ENCODE data around the gene NGEF. TPM values are rescaled to one million over a fixed set of nuclear protein-coding genes. Genes with fewer than 3 reads are reported as not detected.

NGEF gene
- total RNA-seq, 4 donors from 2014 or later, result 46.1 to 105 (median 68.8) TPM

DNA sequence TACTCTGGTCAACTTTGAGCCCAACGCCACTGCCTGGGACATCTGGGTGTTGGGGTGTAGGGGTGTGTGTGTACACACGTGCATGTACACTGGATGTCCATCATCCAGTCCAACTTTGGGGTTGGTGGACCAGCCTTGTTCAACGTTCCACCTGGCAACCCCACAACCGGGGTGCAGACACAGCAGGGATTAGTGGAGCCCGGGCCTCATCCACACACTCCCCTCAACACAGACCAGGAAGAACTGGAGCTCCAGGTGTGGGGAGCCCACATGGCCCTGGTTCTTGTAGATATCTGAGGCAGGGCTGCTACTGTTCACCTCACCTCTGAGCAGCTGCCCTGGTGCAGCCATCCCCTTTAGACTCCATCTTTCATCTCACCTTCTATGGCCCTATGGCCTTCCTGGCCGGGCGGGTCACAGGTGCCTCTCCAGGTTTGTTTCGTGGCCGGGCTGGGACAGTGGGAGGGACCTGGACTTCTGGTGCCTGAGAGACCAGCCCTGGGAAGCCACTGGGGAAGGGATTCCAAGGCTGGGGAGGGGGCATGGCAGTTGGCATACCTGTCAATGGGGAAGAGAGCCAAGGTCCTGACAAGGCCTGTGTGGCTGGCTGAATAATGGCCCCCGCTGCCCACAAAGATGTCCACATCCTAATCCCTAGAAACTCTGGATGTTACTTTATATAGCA is 26.9 kb upstream of the NGEF start:
- no peak for DNase-seq
- H3K36me3 ChIP-seq, result no peaks in the 10 kb centered on the region
- H3K9me3 ChIP-seq, result no peaks in the 10 kb centered on the region
- intact Hi-C loops (cut with DNase I; ENCODE audit: low total_unique reads), result no loop called here
- H3K4me3 ChIP-seq, result no peak overlapping the region
- TF ChIP-seq POLR2A (IDR thresholded peaks at IDR 0.05), result no peak
- TF ChIP-seq EP300 (IDR thresholded peaks at IDR 0.05; ENCODE audit: low read depth), result no peak
- TF ChIP-seq POLR2AphosphoS5 (IDR thresholded peaks at IDR 0.05), result no peak
- TF ChIP-seq, protein P1, sequence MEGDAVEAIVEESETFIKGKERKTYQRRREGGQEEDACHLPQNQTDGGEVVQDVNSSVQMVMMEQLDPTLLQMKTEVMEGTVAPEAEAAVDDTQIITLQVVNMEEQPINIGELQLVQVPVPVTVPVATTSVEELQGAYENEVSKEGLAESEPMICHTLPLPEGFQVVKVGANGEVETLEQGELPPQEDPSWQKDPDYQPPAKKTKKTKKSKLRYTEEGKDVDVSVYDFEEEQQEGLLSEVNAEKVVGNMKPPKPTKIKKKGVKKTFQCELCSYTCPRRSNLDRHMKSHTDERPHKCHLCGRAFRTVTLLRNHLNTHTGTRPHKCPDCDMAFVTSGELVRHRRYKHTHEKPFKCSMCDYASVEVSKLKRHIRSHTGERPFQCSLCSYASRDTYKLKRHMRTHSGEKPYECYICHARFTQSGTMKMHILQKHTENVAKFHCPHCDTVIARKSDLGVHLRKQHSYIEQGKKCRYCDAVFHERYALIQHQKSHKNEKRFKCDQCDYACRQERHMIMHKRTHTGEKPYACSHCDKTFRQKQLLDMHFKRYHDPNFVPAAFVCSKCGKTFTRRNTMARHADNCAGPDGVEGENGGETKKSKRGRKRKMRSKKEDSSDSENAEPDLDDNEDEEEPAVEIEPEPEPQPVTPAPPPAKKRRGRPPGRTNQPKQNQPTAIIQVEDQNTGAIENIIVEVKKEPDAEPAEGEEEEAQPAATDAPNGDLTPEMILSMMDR (IDR thresholded peaks at IDR 0.05), result no peak
- H3K4me1 ChIP-seq, result no peaks in the 10 kb centered on the region
- 94 to 100% methylated on average over 1 to 10 of the region's 10 CpGs for WGBS, 2 donors (ENCODE audit: low coverage in 1 of 2)
- no peak overlapping the region for H3K27ac ChIP-seq
- in situ Hi-C loops (cut with MboI; ENCODE audit: low pct_ligation_motif_present in 1 of 4, low pct_unique_long_range_greater_than_20kb in 1 of 4, low sequenced_read_pairs in 3 of 4), result loop anchor here in 1 of 4 donors (25.0 kb wide), 1 partner anchor 178 kb away; the partner anchor contains the start of gene SNORC
- no peaks in the 10 kb centered on the region for H3K27me3 ChIP-seq

- Histone ChIP-seq H3K36me3 (no peaks in the 10 kb centered on the region), H3K27me3 (no peaks in the 10 kb centered on the region), H3K4me1 (no peaks in the 10 kb centered on the region), H3K9me3 (no peaks in the 10 kb centered on the region), H3K4me3 (no peak overlapping the region), H3K27ac (no peak overlapping the region)
- WGBS, 2 donors (ENCODE audit: low coverage in 1 of 2), result 51 to 81% methylated on average over 4 to 8 of the region's 8 CpGs
- intact Hi-C loops (cut with DNase I; ENCODE audit: low total_unique reads) (no loop called here), in situ Hi-C loops (cut with MboI; ENCODE audit: low pct_ligation_motif_present in 1 of 4, low pct_unique_long_range_greater_than_20kb in 1 of 4, low sequenced_read_pairs in 3 of 4) (loop anchor here in 1 of 4 donors (25.0 kb wide), 1 partner anchor 177 kb away; the partner anchor contains the start of gene SNORC)
- TF ChIP-seq POLR2A (IDR thresholded peaks at IDR 0.05) (no peak), POLR2AphosphoS5 (IDR thresholded peaks at IDR 0.05) (no peak), EP300 (IDR thresholded peaks at IDR 0.05; ENCODE audit: low read depth) (no peak)
- TF ChIP-seq, protein P1 (IDR thresholded peaks at IDR 0.05), result no peak
- no peak for DNase-seq
Measured at GRCh38 chr2:233039212-233039845, 26.3 kb upstream of the NGEF start.

GRCh38 chr2:233037078-233037477 is 24.0 kb upstream of the NGEF start:
- WGBS, 2 donors (ENCODE audit: low coverage in 1 of 2), result 77 to 82% methylated on average over 2 of the region's 2 CpGs
- in situ Hi-C loops (cut with MboI; ENCODE audit: low pct_ligation_motif_present in 1 of 4, low pct_unique_long_range_greater_than_20kb in 1 of 4, low sequenced_read_pairs in 3 of 4), result loop anchor here in 1 of 4 donors (25.0 kb wide), 1 partner anchor 175 kb away; the partner anchor contains the start of gene SNORC
- no peak for DNase-seq
- intact Hi-C loops (cut with DNase I; ENCODE audit: low total_unique reads), result no loop called here
- Histone ChIP-seq H3K36me3 (no peaks in the 10 kb centered on the region), H3K27me3 (no peaks in the 10 kb centered on the region), H3K27ac (no peak overlapping the region), H3K4me3 (no peak overlapping the region), H3K9me3 (no peaks in the 10 kb centered on the region), H3K4me1 (no peaks in the 10 kb centered on the region)
- TF ChIP-seq POLR2AphosphoS5 (IDR thresholded peaks at IDR 0.05), result no peak
- TF ChIP-seq POLR2A (IDR thresholded peaks at IDR 0.05), result no peak
- TF ChIP-seq EP300 (IDR thresholded peaks at IDR 0.05; ENCODE audit: low read depth), result no peak
- TF ChIP-seq, protein P1 (IDR thresholded peaks at IDR 0.05), result no peak

- no peak overlapping the region for H3K4me3 ChIP-seq
- H3K9me3 ChIP-seq, result no peaks in the 10 kb centered on the region
- H3K36me3 ChIP-seq, result no peaks in the 10 kb centered on the region
- no peaks in the 10 kb centered on the region for H3K27me3 ChIP-seq
- H3K27ac ChIP-seq, result no peak overlapping the region
- in situ Hi-C loops (cut with MboI; ENCODE audit: low pct_ligation_motif_present in 1 of 4, low pct_unique_long_range_greater_than_20kb in 1 of 4, low sequenced_read_pairs in 3 of 4), result loop anchor here in 1 of 4 donors (25.0 kb wide), 1 partner anchor 174 kb away; the partner anchor contains the start of gene SNORC
- 90 to 91% methylated on average over 2 to 12 of the region's 12 CpGs for WGBS, 2 donors (ENCODE audit: low coverage in 1 of 2)
- no peaks in the 10 kb centered on the region for H3K4me1 ChIP-seq
- TF ChIP-seq EP300 (IDR thresholded peaks at IDR 0.05; ENCODE audit: low read depth), result no peak
- TF ChIP-seq POLR2A (IDR thresholded peaks at IDR 0.05), result no peak
- no peak for TF ChIP-seq POLR2AphosphoS5 (IDR thresholded peaks at IDR 0.05)
- TF ChIP-seq, protein P1 (IDR thresholded peaks at IDR 0.05), result no peak
- no peak for DNase-seq
- intact Hi-C loops (cut with DNase I; ENCODE audit: low total_unique reads), result no loop called here
Measured at GRCh38 chr2:233036162-233036838, 23.2 kb upstream of the NGEF start.

All from transverse colon (tissue), 4 donors.